Colonic mucosa (tissue), 4 donors: ENCODE data around the gene ACBD6. TPM values are rescaled to one million over a fixed set of nuclear protein-coding genes. Genes with fewer than 3 reads are reported as not detected.

Experiments
- DNase-seq: peaks from one replicate; pipeline ENCODE4 v3.0.0-alpha.2; 2020
- H3K27ac ChIP-seq: fragments of 200-600 bp; one replicate; pipeline ENCODE4 v1.8.0; 2021
- H3K27me3 ChIP-seq: fragments of 200-600 bp; one replicate; pipeline ENCODE4 v1.8.0; 2021
- H3K36me3 ChIP-seq: fragments of 200-600 bp; one replicate; pipeline ENCODE4 v1.8.0; 2021
- H3K4me1 ChIP-seq: fragments of 200-600 bp; one replicate; pipeline ENCODE4 v1.8.0; 2021; ENCODE audit warnings: mild to moderate bottlenecking
- H3K4me3 ChIP-seq: fragments of 200-600 bp; one replicate; pipeline ENCODE4 v1.8.0; 2021
- H3K9ac ChIP-seq, 2 donors: one replicate each; pipeline ENCODE4 v1.7.0; 2013; ENCODE audit warnings: control low read depth in 2 of 2, low read depth in 2 of 2, low read length in 2 of 2
- H3K9me3 ChIP-seq: fragments of 200-600 bp; one replicate; pipeline ENCODE4 v1.8.0; 2021
- intact Hi-C: fragments of 100-400 bp; cut with DNase I; formaldehyde crosslinking; loops from one replicate; pipeline ENCODE4 v1.14.1; 2022
- total RNA-seq, 2 donors: library from RNA; stranded (reverse); fragmentation: NEBNext Ultra II Directional in 1 of 2; extraction: Animal tissue kit (Norgen Biotek cat#: 25700) in 1 of 2; gene quantifications; one replicate each; pipeline ENCODE4 v1.2.1, GENCODE V29; 2021
- TF ChIP-seq, protein P1 (sequence below): fragments of 200-600 bp; IDR thresholded peaks from one replicate; pipeline ENCODE4 v1.8.0; 2022; ENCODE audit warnings: antibody characterized with exemption, mild to moderate bottlenecking
- donor health status: healthy.
- donor health status: DM: no; HTN: no; CAD: no.
- donor health status: DM: no; HTN: no; CAD: no.

Gene ACBD6
- total RNA-seq, 2 donors from 2014 or later = 16.1 to 25.8 TPM

DNA sequence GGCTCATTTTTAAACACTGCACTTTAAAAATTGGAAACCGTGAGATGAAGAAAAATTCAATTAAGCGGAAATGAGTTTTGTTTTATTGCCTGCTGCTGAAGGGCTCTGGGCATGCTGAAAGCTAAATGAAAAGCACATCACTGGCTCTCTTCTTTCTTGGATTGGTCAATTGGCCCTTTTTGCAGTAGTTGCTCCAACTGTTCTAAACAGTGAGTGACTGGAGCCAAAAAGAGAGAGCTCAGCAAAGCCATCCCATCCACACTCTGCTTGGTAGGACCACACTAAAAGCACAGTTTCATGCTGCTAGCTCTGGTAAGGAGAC is 224.2 kb downstream of the ACBD6 start:
- Histone ChIP-seq H3K27me3 (no peaks in the 10 kb centered on the region), H3K4me3 (no peak overlapping the region), H3K36me3 (no peaks in the 10 kb centered on the region), H3K9ac (no peak overlapping the region), H3K9me3 (no peaks in the 10 kb centered on the region), H3K4me1 (no peaks in the 10 kb centered on the region), H3K27ac (no peak overlapping the region)
- TF ChIP-seq, protein P1, sequence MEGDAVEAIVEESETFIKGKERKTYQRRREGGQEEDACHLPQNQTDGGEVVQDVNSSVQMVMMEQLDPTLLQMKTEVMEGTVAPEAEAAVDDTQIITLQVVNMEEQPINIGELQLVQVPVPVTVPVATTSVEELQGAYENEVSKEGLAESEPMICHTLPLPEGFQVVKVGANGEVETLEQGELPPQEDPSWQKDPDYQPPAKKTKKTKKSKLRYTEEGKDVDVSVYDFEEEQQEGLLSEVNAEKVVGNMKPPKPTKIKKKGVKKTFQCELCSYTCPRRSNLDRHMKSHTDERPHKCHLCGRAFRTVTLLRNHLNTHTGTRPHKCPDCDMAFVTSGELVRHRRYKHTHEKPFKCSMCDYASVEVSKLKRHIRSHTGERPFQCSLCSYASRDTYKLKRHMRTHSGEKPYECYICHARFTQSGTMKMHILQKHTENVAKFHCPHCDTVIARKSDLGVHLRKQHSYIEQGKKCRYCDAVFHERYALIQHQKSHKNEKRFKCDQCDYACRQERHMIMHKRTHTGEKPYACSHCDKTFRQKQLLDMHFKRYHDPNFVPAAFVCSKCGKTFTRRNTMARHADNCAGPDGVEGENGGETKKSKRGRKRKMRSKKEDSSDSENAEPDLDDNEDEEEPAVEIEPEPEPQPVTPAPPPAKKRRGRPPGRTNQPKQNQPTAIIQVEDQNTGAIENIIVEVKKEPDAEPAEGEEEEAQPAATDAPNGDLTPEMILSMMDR = no peak
- no peak for DNase-seq
- intact Hi-C loops = no loop called here

GRCh38 chr1:180277476-180278193 is 224.7 kb downstream of the ACBD6 start:
- H3K4me1 ChIP-seq = no peaks in the 10 kb centered on the region
- intact Hi-C loops = no loop called here
- no peaks in the 10 kb centered on the region for H3K27me3 ChIP-seq
- no peak overlapping the region for H3K9ac ChIP-seq
- H3K4me3 ChIP-seq = no peak overlapping the region
- DNase-seq = no peak
- H3K27ac ChIP-seq = no peak overlapping the region
- TF ChIP-seq, protein P1 = no peak
- no peaks in the 10 kb centered on the region for H3K9me3 ChIP-seq
- no peaks in the 10 kb centered on the region for H3K36me3 ChIP-seq

GRCh38 chr1:180275726-180276125 is 226.7 kb downstream of the ACBD6 start:
- intact Hi-C loops = no loop called here
- Histone ChIP-seq H3K36me3 (no peaks in the 10 kb centered on the region), H3K9me3 (no peaks in the 10 kb centered on the region), H3K9ac (no peak overlapping the region), H3K4me3 (no peak overlapping the region), H3K27ac (no peak overlapping the region), H3K4me1 (peaks cover 6% of the 10 kb centered on the region), H3K27me3 (no peaks in the 10 kb centered on the region)
- DNase-seq = no peak
- TF ChIP-seq, protein P1 = no peak

DNA sequence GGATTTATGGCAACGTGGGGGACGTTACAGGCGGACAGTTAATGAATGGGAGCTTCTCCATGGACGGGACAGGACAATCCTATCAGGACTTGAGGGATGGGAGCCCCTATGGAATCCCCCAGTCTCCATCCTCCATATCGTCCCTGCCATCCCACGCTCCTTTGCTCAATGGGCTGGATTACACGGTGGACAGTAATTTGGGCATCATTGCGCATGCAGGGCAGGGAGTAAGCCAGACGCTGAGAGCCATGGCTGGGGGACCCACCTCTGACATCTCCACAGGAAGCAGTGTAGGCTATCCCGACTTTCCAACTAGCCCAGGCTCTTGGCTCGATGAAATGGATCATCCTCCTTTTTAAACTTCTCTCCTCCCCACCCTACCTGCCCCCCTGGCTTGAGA is 228.2 kb downstream of the ACBD6 start:
- TF ChIP-seq, protein P1 = no peak
- Histone ChIP-seq H3K4me3 (no peak overlapping the region), H3K9ac (no peak overlapping the region), H3K36me3 (no peaks in the 10 kb centered on the region), H3K4me1 (peaks cover 6% of the 10 kb centered on the region), H3K27me3 (no peaks in the 10 kb centered on the region), H3K9me3 (no peaks in the 10 kb centered on the region), H3K27ac (no peak overlapping the region)
- intact Hi-C loops = no loop called here
- peak; percentile 8 for DNase-seq

DNA sequence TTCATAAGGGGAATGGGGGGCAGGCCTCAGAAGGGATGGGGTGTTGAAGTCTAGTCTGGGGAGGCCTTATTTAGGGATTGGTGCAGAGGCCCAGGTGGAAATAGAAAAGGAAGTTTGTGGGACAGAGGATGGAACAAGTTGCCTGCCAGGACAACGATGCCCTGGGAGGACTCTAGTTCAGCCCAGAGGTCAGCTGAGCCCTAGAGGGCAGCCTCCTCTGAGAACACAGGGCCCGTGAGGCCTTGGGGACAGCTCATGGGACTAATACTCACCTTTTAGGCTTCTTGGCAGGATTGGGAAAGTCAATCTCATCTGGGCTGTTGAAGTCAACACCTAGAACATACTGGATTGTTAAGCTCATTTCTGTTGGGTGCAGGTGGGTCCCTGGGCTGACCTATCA is 229.3 kb downstream of the ACBD6 start:
- intact Hi-C loops = no loop called here
- Histone ChIP-seq H3K27me3 (no peaks in the 10 kb centered on the region), H3K27ac (no peak overlapping the region), H3K36me3 (no peaks in the 10 kb centered on the region), H3K9me3 (no peaks in the 10 kb centered on the region), H3K9ac (no peak overlapping the region), H3K4me3 (no peak overlapping the region), H3K4me1 (peaks cover 6% of the 10 kb centered on the region)
- TF ChIP-seq, protein P1 = no peak
- DNase-seq = no peak
